ENCODE measurements around the gene PNPLA6. TPM values are rescaled to one million over a fixed set of nuclear protein-coding genes. Genes with fewer than 3 reads are reported as not detected.

PNPLA6 gene
- polyA plus RNA-seq, 3 donors from 2014 or later: 4.9 to 17.5 (median 9.8) TPM

- peaks cover 10 to 27% (median 20%) of the 10 kb centered on the region in 3 donors for H3K27me3 Mint-ChIP-seq (ENCODE audit: low read depth in 3 of 3)
- no peak within 1 kb of the TSS for H3K27ac Mint-ChIP-seq
These were observed 60.1 kb downstream of the PNPLA6 start, which contains the start of gene CAMSAP3 for GRCh38 chr19:7595466-7596133. TSS of gene CAMSAP3 (plus strand) at chr19:7595863. CDS start at chr19:7596003, 140 bp downstream.

GRCh38 chr19:7596211-7596937, 60.9 kb downstream of the PNPLA6 start:
- peaks cover 7 to 24% (median 20%) of the 10 kb centered on the region in 3 donors for H3K27me3 Mint-ChIP-seq (ENCODE audit: low read depth in 3 of 3)
- H3K4me3 Mint-ChIP-seq: peak overlapping the region in 4 of 5 donors; percentile 20 to 68 (median 50)
- H3K36me3 Mint-ChIP-seq: peaks cover 0 to 3% (median 0%) of the 10 kb centered on the region in 3 donors

More at GRCh38 chr19:7595466-7596133, 60.1 kb downstream of the PNPLA6 start, which contains the start of gene CAMSAP3:
- peaks cover 0 to 3% (median 0%) of the 10 kb centered on the region in 3 donors for H3K36me3 Mint-ChIP-seq
- peaks cover 6 to 9% of the 10 kb centered on the region in 2 donors for H3K4me1 Mint-ChIP-seq
- DNase-seq: peak in 1 of 3 donors; percentile 21
- H3K9me3 Mint-ChIP-seq: no peaks in the 10 kb centered on the region
- H3K4me3 Mint-ChIP-seq: peak within 1 kb of the TSS; percentile 48 to 75 (median 65)

GRCh38 chr19:7597689-7598088, 62.2 kb downstream of the PNPLA6 start:
- peaks cover 0 to 3% (median 0%) of the 10 kb centered on the region in 3 donors for H3K36me3 Mint-ChIP-seq
- no peaks in the 10 kb centered on the region for H3K9me3 Mint-ChIP-seq
- DNase-seq: no peak
- peak overlapping the region in 3 of 5 donors; percentile 48 to 64 (median 58) for H3K4me3 Mint-ChIP-seq
- H3K4me1 Mint-ChIP-seq: peaks cover 6 to 9% of the 10 kb centered on the region in 2 donors
- peaks cover 7 to 24% (median 22%) of the 10 kb centered on the region in 3 donors for H3K27me3 Mint-ChIP-seq (ENCODE audit: low read depth in 3 of 3)
- no peak overlapping the region for H3K27ac Mint-ChIP-seq

More at GRCh38 chr19:7596211-7596937, 60.9 kb downstream of the PNPLA6 start:
- H3K9me3 Mint-ChIP-seq: no peaks in the 10 kb centered on the region
- DNase-seq: no peak
- H3K4me1 Mint-ChIP-seq: peaks cover 6 to 9% of the 10 kb centered on the region in 2 donors
- H3K27ac Mint-ChIP-seq: no peak overlapping the region

GRCh38 chr19:7598180-7598579, 62.7 kb downstream of the PNPLA6 start:
- H3K27ac Mint-ChIP-seq: no peak overlapping the region

GRCh38 chr19:7600721-7601120, 65.2 kb downstream of the PNPLA6 start:
- no peak overlapping the region for H3K27ac Mint-ChIP-seq
- no peak for DNase-seq
- H3K4me1 Mint-ChIP-seq: peaks cover 0 to 3% of the 10 kb centered on the region in 2 donors
- peaks cover 5 to 18% (median 9%) of the 10 kb centered on the region in 3 donors for H3K27me3 Mint-ChIP-seq (ENCODE audit: low read depth in 3 of 3)
- no peaks in the 10 kb centered on the region for H3K36me3 Mint-ChIP-seq
- no peak overlapping the region for H3K4me3 Mint-ChIP-seq
- H3K9me3 Mint-ChIP-seq: no peaks in the 10 kb centered on the region

More at GRCh38 chr19:7598180-7598579, 62.7 kb downstream of the PNPLA6 start:
- Mint-ChIP-seq H3K4me3 (peak overlapping the region in 1 of 5 donors; percentile 13), H3K27me3 (ENCODE audit: low read depth in 3 of 3) (peaks cover 7 to 23% (median 21%) of the 10 kb centered on the region in 3 donors), H3K9me3 (no peaks in the 10 kb centered on the region), H3K4me1 (peaks cover 6 to 9% of the 10 kb centered on the region in 2 donors), H3K36me3 (peaks cover 0 to 3% (median 0%) of the 10 kb centered on the region in 3 donors)
- DNase-seq: no peak

GRCh38 chr19:7602240-7602934, 66.9 kb downstream of the PNPLA6 start:
- Mint-ChIP-seq H3K9me3 (no peaks in the 10 kb centered on the region), H3K27ac (no peak overlapping the region)

GRCh38 chr19:7602935-7603497, 67.5 kb downstream of the PNPLA6 start:
- Mint-ChIP-seq H3K27ac (no peak overlapping the region), H3K36me3 (no peaks in the 10 kb centered on the region), H3K4me1 (no peaks in the 10 kb centered on the region), H3K4me3 (no peak overlapping the region), H3K27me3 (ENCODE audit: low read depth in 3 of 3) (peaks cover 4 to 10% (median 4%) of the 10 kb centered on the region in 3 donors), H3K9me3 (no peaks in the 10 kb centered on the region)
- DNase-seq: no peak

More at GRCh38 chr19:7602240-7602934, 66.9 kb downstream of the PNPLA6 start:
- H3K4me1 Mint-ChIP-seq: no peaks in the 10 kb centered on the region
- no peaks in the 10 kb centered on the region for H3K36me3 Mint-ChIP-seq
- no peak overlapping the region for H3K4me3 Mint-ChIP-seq
- no peak for DNase-seq
- H3K27me3 Mint-ChIP-seq (ENCODE audit: low read depth in 3 of 3): peaks cover 5 to 14% (median 7%) of the 10 kb centered on the region in 3 donors

GRCh38 chr19:7603919-7604318, 68.4 kb downstream of the PNPLA6 start:
- Mint-ChIP-seq H3K27ac (peak overlapping the region in 1 of 6 donors; percentile 39), H3K4me1 (no peaks in the 10 kb centered on the region), H3K4me3 (no peak overlapping the region), H3K9me3 (no peaks in the 10 kb centered on the region), H3K36me3 (no peaks in the 10 kb centered on the region), H3K27me3 (ENCODE audit: low read depth in 3 of 3) (peaks cover 0 to 5% (median 4%) of the 10 kb centered on the region in 3 donors)
- no peak for DNase-seq

GRCh38 chr19:7605490-7606222, 70.1 kb downstream of the PNPLA6 start:
- peaks cover 0 to 4% (median 4%) of the 10 kb centered on the region in 3 donors for H3K27me3 Mint-ChIP-seq (ENCODE audit: low read depth in 3 of 3)
- no peaks in the 10 kb centered on the region for H3K36me3 Mint-ChIP-seq
- H3K27ac Mint-ChIP-seq: no peak overlapping the region
- no peak for DNase-seq
- no peak overlapping the region for H3K4me3 Mint-ChIP-seq
- no peaks in the 10 kb centered on the region for H3K9me3 Mint-ChIP-seq
- H3K4me1 Mint-ChIP-seq: no peaks in the 10 kb centered on the region

GRCh38 chr19:7606289-7606688, 70.8 kb downstream of the PNPLA6 start:
- no peak for DNase-seq
- H3K9me3 Mint-ChIP-seq: no peaks in the 10 kb centered on the region
- no peaks in the 10 kb centered on the region for H3K4me1 Mint-ChIP-seq
- peaks cover 0 to 4% (median 2%) of the 10 kb centered on the region in 3 donors for H3K27me3 Mint-ChIP-seq (ENCODE audit: low read depth in 3 of 3)
- no peaks in the 10 kb centered on the region for H3K36me3 Mint-ChIP-seq
- H3K27ac Mint-ChIP-seq: no peak overlapping the region
- H3K4me3 Mint-ChIP-seq: no peak overlapping the region

- no peak for DNase-seq
- no peak overlapping the region for H3K4me3 Mint-ChIP-seq
- peaks cover 0 to 4% (median 0%) of the 10 kb centered on the region in 3 donors for H3K27me3 Mint-ChIP-seq (ENCODE audit: low read depth in 3 of 3)
- no peaks in the 10 kb centered on the region for H3K4me1 Mint-ChIP-seq
- no peaks in the 10 kb centered on the region for H3K36me3 Mint-ChIP-seq
- H3K27ac Mint-ChIP-seq: no peak overlapping the region
- H3K9me3 Mint-ChIP-seq: no peaks in the 10 kb centered on the region
These were observed 71.8 kb downstream of the PNPLA6 start for GRCh38 chr19:7607212-7607873.

GRCh38 chr19:7607874-7608560, 72.5 kb downstream of the PNPLA6 start:
- Mint-ChIP-seq H3K4me1 (no peaks in the 10 kb centered on the region), H3K4me3 (no peak overlapping the region), H3K36me3 (no peaks in the 10 kb centered on the region), H3K27me3 (ENCODE audit: low read depth in 3 of 3) (peaks cover 0 to 4% (median 0%) of the 10 kb centered on the region in 3 donors), H3K27ac (no peak overlapping the region), H3K9me3 (no peaks in the 10 kb centered on the region)
- no peak for DNase-seq

All from immature natural killer cell (primary cell).